K562 (cell line): ENCODE data around the gene GFOD2.

Source experiments
- CTCF ChIP-seq, 3 experiments: IDR thresholded peaks in 2 of 3; conservative IDR thresholded peaks in 1 of 3; 2 replicates each; pipeline ENCODE4 v1.5.1; 2011 to 2012; ENCODE audit warnings: low read length in 3 of 3, mild to moderate bottlenecking in 3 of 3, control low read depth in 2 of 3, improper control_type of control experiment in 1 of 3, inconsistent platforms in 1 of 3, low read depth in 1 of 3, mixed read lengths in 1 of 3, moderate library complexity in 1 of 3; ENCODE audit not compliant: insufficient read depth in 2 of 3
- JUNB ChIP-seq: fragments of 450-650 bp; formaldehyde crosslinking; conservative IDR thresholded peaks from 2 replicates; pipeline ENCODE4 v1.4.0; 2020; ENCODE audit warnings: mild to moderate bottlenecking
- TF ChIP-seq, protein P1 (sequence below): sonication (generic); formaldehyde crosslinking; IDR thresholded peaks from 2 replicates; pipeline ENCODE4 v1.9.0; 2022; ENCODE audit warnings: mild to moderate bottlenecking, missing genetic modification reagents

DNA sequence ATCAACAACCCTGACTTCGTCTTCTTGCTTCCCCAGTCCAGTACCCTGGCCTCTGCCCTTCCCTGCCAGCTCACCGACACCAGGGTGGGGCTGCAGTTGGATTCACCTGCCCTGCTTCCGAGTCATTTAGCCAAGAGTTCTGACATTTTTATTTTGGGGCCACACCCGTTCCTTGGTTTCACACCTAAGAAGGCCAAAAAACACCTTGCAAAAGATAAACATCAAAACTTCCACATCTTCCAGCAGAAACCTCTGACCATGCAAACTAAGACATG is 41.8 kb upstream of the GFOD2 start:
- TF ChIP-seq CTCF (IDR thresholded peaks at IDR 0.05 in 2 of 3, conservative IDR thresholded peaks at IDR 0.05 in 1 of 3; ENCODE audit: insufficient read depth in 2 of 3, low read depth in 1 of 3, low read length in 3 of 3) (no peak), JUNB (CRISPR knock-in tag) (no peak)
- TF ChIP-seq, protein P1, sequence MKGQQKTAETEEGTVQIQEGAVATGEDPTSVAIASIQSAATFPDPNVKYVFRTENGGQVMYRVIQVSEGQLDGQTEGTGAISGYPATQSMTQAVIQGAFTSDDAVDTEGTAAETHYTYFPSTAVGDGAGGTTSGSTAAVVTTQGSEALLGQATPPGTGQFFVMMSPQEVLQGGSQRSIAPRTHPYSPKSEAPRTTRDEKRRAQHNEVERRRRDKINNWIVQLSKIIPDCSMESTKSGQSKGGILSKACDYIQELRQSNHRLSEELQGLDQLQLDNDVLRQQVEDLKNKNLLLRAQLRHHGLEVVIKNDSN (CRISPR knock-in tag), result no peak
